ENCODE measurements around the gene GNA15. TPM values are rescaled to one million over a fixed set of nuclear protein-coding genes. Genes with fewer than 3 reads are reported as not detected.
"Not testable (repeated sequence)": the region's sequence is repeated elsewhere in the genome, so short reads cannot be mapped to it uniquely, and the experiment has no call there.

Gene GNA15
- total RNA-seq, 4 donors from 2014 or later = 72.7 to 186 (median 132) TPM

DNA sequence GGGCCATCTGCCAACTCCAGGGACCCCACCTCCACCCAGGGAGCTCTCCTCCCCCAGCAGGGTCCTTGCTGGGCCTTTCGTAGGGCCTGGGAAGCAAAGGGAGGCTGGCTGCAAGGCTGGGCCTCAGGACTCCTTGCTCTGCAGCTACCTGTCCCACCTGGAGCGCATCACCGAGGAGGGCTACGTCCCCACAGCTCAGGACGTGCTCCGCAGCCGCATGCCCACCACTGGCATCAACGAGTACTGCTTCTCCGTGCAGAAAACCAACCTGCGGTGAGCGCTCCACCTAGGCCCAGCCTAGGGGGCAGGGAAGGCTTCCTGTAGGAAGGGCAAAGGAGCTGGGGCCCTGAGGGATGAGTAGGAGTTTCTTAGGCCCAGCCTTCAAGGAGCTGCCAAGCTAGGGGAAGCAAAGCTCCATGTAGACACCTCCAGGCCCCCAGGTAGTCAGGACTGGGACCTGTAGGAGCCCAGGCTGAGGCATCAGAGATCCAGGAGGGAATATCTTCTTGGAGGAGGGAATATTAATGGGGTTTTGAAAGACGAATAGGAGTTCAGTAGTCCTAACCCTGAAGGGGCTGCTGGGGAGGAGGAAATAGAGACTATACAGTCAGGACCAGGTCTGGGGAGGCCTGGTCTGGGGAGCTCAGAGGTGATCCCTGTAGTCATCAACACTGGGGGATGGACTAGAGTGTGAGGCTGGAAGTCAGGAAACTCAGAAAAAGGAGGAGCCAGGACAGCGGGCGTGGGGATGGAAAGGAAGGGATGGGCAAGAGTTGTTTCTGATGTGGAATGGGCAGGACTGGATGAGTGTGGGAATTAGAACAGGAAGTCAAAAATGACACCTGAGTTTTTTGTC, 16.0 kb downstream of the GNA15 start:
- no peak for TF ChIP-seq CTCF (IDR thresholded peaks at IDR 0.05)
- no peak for TF ChIP-seq POLR2A (IDR thresholded peaks at IDR 0.05)
- intact Hi-C loops (cut with DNase I) = no loop called here

DNA sequence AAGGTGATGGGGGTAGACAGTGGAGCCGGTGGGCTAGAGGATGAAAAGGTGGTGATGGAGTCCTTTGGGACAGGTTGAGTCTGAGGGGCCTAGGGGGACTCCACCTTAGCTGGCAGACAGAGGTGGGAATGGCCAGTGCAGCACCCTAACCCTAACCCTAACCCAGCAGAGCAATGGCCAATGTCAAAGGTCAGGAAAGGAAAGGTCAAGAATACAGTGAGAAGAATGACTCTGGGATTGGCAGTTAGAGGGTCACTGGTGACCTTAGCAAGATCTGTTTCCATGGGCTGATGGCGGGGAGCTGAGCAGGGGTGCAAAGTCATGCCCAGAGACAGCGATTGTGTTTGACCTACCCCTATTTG, 16.6 kb downstream of the GNA15 start:
- Histone ChIP-seq H3K27me3 (peaks cover 0 to 6% (median 0%) of the 10 kb centered on the region in 4 donors), H3K4me1 (peaks cover 8 to 17% (median 12%) of the 10 kb centered on the region in 3 donors), H3K9me3 (no peaks in the 10 kb centered on the region), H3K36me3 (peaks cover 0 to 82% (median 16%) of the 10 kb centered on the region in 3 donors), H3K4me3 (no peak overlapping the region), H3K27ac (no peak overlapping the region)
- TF ChIP-seq POLR2A (IDR thresholded peaks at IDR 0.05) (no peak), CTCF (IDR thresholded peaks at IDR 0.05) (no peak)
- intact Hi-C loops (cut with DNase I) = no loop called here
- no peak for DNase-seq
- 84 to 91% methylated on average over 3 of the region's 3 CpGs for WGBS, 2 donors

More for the DNA sequence above, 16.0 kb downstream of the GNA15 start:
- no peak overlapping the region for H3K4me3 ChIP-seq
- no peak for DNase-seq
- H3K27me3 ChIP-seq = peaks cover 0 to 6% (median 0%) of the 10 kb centered on the region in 4 donors
- WGBS, 2 donors = 33 to 75% methylated on average over 3 to 9 of the region's 14 CpGs
- no peaks in the 10 kb centered on the region for H3K9me3 ChIP-seq
- H3K36me3 ChIP-seq = peaks cover 0 to 80% (median 16%) of the 10 kb centered on the region in 3 donors
- peaks cover 8 to 17% (median 12%) of the 10 kb centered on the region in 3 donors for H3K4me1 ChIP-seq
- no peak overlapping the region for H3K27ac ChIP-seq

- H3K9me3 ChIP-seq = no peaks in the 10 kb centered on the region
- no peak for DNase-seq
- TF ChIP-seq CTCF (IDR thresholded peaks at IDR 0.05) = no peak
- no peak for TF ChIP-seq POLR2A (IDR thresholded peaks at IDR 0.05)
- H3K27me3 ChIP-seq = peaks cover 0 to 6% (median 0%) of the 10 kb centered on the region in 4 donors
- WGBS, 2 donors = 89 to 90% methylated on average over 3 of the region's 3 CpGs
- no peak overlapping the region for H3K27ac ChIP-seq
- intact Hi-C loops (cut with DNase I) = no loop called here
- no peak overlapping the region for H3K4me3 ChIP-seq
- H3K4me1 ChIP-seq = peaks cover 8 to 17% (median 12%) of the 10 kb centered on the region in 3 donors
- peaks cover 0 to 86% (median 20%) of the 10 kb centered on the region in 3 donors for H3K36me3 ChIP-seq
Measured at GRCh38 chr19:3153286-3154230, 17.7 kb downstream of the GNA15 start.

DNA sequence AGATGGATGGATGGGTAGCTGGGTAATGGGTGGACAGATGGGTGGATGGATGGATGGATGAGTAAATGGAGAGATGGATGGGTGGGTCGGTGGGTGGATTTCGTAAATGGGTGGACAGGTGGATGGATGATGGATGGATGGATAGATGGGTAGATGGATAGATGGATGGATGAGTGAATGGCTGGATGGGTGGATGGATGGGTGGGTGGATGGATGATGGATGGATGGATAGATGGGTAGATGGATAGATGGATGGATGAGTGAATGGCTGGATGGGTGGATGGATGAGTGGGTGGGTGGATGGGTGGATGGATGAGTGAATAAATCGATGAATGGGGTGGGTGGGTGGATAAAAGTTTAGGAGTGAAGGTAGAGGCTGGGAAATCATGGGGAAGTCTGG, 18.6 kb downstream of the GNA15 start:
- WGBS, 2 donors = 76 to 83% methylated on average over 3 of the region's 3 CpGs
- peak overlapping the region in 1 of 4 donors; percentile 34 for H3K4me3 ChIP-seq

DNA sequence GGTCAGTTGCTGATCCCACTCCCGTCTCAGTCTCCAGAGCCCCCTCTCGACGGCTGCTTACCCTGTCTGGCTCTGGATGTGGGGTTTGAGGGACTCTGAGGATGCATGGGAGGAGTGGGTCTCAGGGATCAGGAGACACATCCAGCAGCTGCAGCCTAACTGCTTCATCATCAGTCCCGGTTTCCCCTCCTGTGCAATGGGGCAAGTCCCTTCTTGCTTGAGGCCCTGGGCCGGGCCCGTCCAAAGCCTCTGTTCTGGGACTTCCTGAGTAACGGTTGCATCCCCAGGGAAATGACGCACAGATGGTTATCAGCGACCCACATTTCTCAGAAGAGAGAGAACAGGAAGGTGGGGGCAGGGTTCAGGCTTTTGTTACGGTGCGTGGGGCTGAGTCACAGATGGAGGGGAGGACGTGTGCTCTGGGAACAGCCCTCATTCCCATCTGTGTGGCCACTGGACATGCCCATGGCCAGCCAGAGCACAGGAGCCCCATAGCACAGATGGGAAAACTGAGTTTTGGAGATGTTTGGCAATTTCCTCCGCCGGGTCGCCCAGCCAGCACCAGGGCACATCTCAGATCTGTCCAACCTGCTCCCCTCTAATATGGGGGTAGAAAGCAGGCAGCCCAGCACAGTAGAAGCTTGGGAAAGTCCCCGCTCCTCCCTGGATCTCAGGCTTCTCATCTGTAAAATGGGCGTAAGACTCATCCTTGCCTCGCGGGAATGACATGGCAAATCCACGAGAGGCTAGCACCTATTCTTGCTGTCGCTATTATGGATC, 19.3 kb downstream of the GNA15 start:
- peak; percentile 32 for DNase-seq
- Histone ChIP-seq H3K9me3 (no peaks in the 10 kb centered on the region), H3K27me3 (peaks cover 0 to under 1% (median 0%) of the 10 kb centered on the region in 4 donors), H3K27ac (peak overlapping the region in 3 of 4 donors; percentile 16 to 86 (median 48)), H3K36me3 (peaks cover 0 to 86% (median 20%) of the 10 kb centered on the region in 3 donors), H3K4me1 (peaks cover 8 to 17% (median 12%) of the 10 kb centered on the region in 3 donors), H3K4me3 (peak overlapping the region in 1 of 4 donors; percentile 34)
- intact Hi-C loops (cut with DNase I) = no loop called here
- 60 to 69% methylated on average over 10 to 12 of the region's 21 CpGs for WGBS, 2 donors
- TF ChIP-seq POLR2A (IDR thresholded peaks at IDR 0.05) (no peak), CTCF (IDR thresholded peaks at IDR 0.05) (no peak)

More for the DNA sequence above, 18.6 kb downstream of the GNA15 start:
- intact Hi-C loops (cut with DNase I); DNase-seq; H3K9me3 ChIP-seq; H3K27me3 ChIP-seq: not testable (repeated sequence)
- Histone ChIP-seq H3K4me1 (peaks cover 8 to 17% (median 12%) of the 10 kb centered on the region in 3 donors), H3K27ac (peak overlapping the region in 3 of 4 donors; percentile 16 to 86 (median 34)), H3K36me3 (peaks cover 0 to 86% (median 20%) of the 10 kb centered on the region in 3 donors)

Data from esophagus squamous epithelium (tissue), 5 donors.